ENCODE measurements around the gene HSD17B1. TPM values are rescaled to one million over a fixed set of nuclear protein-coding genes. Genes with fewer than 3 reads are reported as not detected.

Gene HSD17B1
- total RNA-seq, 1 experiment from 2014 or later = 1.5 TPM

DNA sequence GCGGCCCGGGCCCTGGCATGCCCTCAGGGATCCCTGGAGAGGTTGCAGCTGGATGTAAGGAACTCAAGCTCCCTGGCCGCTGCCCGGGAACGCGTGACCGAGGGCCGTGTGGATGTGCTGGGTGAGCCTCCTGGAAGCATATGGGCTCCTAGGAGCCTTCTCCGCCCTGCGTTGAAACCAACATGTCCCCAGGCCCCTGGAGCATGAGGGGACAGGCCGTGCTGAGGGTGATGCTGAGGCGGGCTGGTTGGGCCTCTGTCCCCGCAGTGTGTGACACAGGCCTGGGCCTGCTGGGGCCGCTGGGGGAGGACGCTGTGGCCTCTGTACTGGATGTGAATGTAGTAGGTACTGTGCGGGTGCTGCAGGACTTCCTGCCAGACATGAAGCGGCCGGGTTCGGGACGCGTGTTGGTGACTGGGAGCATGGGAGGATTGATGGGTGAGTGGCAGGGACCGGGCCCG, 5.7 kb upstream of the HSD17B1 start:
- Histone ChIP-seq H3K79me2 (ENCODE audit: insufficient read depth, low read length) (no peaks in the 10 kb centered on the region), H3K4me2 (ENCODE audit: insufficient read depth, insufficient read length, low read length) (no peak overlapping the region), H2BK12ac (ENCODE audit: insufficient read length, low read depth, low read length) (no peak overlapping the region), H3K23me2 (ENCODE audit: insufficient read length, low read depth, low read length, poor library complexity, severe bottlenecking) (peaks cover 13% of the 10 kb centered on the region), H3K79me1 (ENCODE audit: insufficient read depth, low read depth, low read length, poor library complexity, severe bottlenecking) (no peaks in the 10 kb centered on the region), H2BK5ac (ENCODE audit: insufficient read length, low read length) (no peak overlapping the region), H2AFZ (ENCODE audit: low read length) (no peak overlapping the region), H2BK20ac (ENCODE audit: low read depth, low read length, poor library complexity, severe bottlenecking) (no peak overlapping the region), H3K4me1 (ENCODE audit: insufficient read depth, low read length) (no peaks in the 10 kb centered on the region), H3T11ph (ENCODE audit: low read length) (no peak overlapping the region), H3K4ac (ENCODE audit: low read depth, low read length) (no peak overlapping the region), H2BK15ac (ENCODE audit: low read depth, low read length) (no peak overlapping the region), H4K20me1 (ENCODE audit: control insufficient read depth, insufficient read depth, insufficient read length) (no peaks in the 10 kb centered on the region), H3K18ac (ENCODE audit: insufficient read length, low read depth, low read length) (no peak overlapping the region), H3K56ac (ENCODE audit: insufficient read length, low read depth, low read length) (no peak overlapping the region), H3K27me3 (ENCODE audit: insufficient read depth, low read length) (no peaks in the 10 kb centered on the region), H2AK5ac (ENCODE audit: insufficient read length, low read length) (no peak overlapping the region), H2BK120ac (ENCODE audit: low read depth, low read length, poor library complexity, severe bottlenecking) (no peak overlapping the region), H3K9me3 (ENCODE audit: control insufficient read depth, low read depth, low read length) (no peaks in the 10 kb centered on the region), H4K91ac (ENCODE audit: insufficient read length, low read depth, low read length) (no peak overlapping the region), H4K8ac (replicated peaks; ENCODE audit: insufficient read length, low read depth, low read length) (no peak overlapping the region), H3K23ac (ENCODE audit: insufficient read length, low read depth, low read length) (no peak overlapping the region), H4K5ac (ENCODE audit: insufficient read length, low read depth, low read length) (no peak overlapping the region), H3K14ac (ENCODE audit: insufficient read depth, low read length) (no peak overlapping the region), H3K27ac (ENCODE audit: insufficient read length, low read depth, low read length) (no peak overlapping the region), H3K9ac (ENCODE audit: extremely low read depth, insufficient read length, low read length) (no peak overlapping the region)
- H3K4me3 Mint-ChIP-seq = no peak overlapping the region; a peak in 2 of 5 replicates
- DNase-seq = no peak
- H3K4me1 Mint-ChIP-seq = peaks cover 4 to 15% of the 10 kb centered on the region in 2 experiments; a peak in 3 of 4 replicates
- H3K36me3 Mint-ChIP-seq (ENCODE audit: insufficient read depth in 1 of 3, low read depth in 3 of 3) = peaks cover 2 to 10% (median 5%) of the 10 kb centered on the region in 3 experiments; a peak in 4 of 7 replicates
- H3K27ac Mint-ChIP-seq = no peak overlapping the region
- no peaks in the 10 kb centered on the region for H3K9me3 Mint-ChIP-seq
- no CpG with 5 or more reads among the region's 23 CpGs for WGBS (ENCODE audit: extremely low coverage, insufficient read length, low lambda C conversion rate)
- TF ChIP-seq, protein P1, sequence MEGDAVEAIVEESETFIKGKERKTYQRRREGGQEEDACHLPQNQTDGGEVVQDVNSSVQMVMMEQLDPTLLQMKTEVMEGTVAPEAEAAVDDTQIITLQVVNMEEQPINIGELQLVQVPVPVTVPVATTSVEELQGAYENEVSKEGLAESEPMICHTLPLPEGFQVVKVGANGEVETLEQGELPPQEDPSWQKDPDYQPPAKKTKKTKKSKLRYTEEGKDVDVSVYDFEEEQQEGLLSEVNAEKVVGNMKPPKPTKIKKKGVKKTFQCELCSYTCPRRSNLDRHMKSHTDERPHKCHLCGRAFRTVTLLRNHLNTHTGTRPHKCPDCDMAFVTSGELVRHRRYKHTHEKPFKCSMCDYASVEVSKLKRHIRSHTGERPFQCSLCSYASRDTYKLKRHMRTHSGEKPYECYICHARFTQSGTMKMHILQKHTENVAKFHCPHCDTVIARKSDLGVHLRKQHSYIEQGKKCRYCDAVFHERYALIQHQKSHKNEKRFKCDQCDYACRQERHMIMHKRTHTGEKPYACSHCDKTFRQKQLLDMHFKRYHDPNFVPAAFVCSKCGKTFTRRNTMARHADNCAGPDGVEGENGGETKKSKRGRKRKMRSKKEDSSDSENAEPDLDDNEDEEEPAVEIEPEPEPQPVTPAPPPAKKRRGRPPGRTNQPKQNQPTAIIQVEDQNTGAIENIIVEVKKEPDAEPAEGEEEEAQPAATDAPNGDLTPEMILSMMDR (conservative IDR thresholded peaks at IDR 0.05) = no peak
- H3K27me3 Mint-ChIP-seq (ENCODE audit: low read depth) = peaks cover 9% of the 10 kb centered on the region; the same call in 1 of the 2 replicates
